Mesenchymal stem cell (in vitro differentiated cells and primary cell): ENCODE data around the gene LRRK2.
A peak's percentile ranks its signal among the peaks of the same experiment; 100 is the strongest.

Experiments used
- DNase-seq: peaks from one replicate; pipeline ENCODE4 v3.0.0-alpha.2; 2013
- H2AFZ ChIP-seq: one replicate; pipeline ENCODE4 v1.6.1; 2013; ENCODE audit warnings: low read depth, mild to moderate bottlenecking, control low read depth, inconsistent platforms, low read length, moderate library complexity
- H2AK5ac ChIP-seq: 2 replicates; pipeline ENCODE4 v1.6.1; 2013; ENCODE audit warnings: low read length, moderate library complexity, mild to moderate bottlenecking, inconsistent platforms; ENCODE audit not compliant: severe bottlenecking
- H2BK120ac ChIP-seq: one replicate; pipeline ENCODE4 v1.6.1; 2013; ENCODE audit warnings: low read depth, mild to moderate bottlenecking, inconsistent platforms, low read length, moderate library complexity
- H2BK12ac ChIP-seq, 2 experiments: one replicate each; pipeline ENCODE4 v1.6.1; 2013; ENCODE audit warnings: inconsistent platforms in 2 of 2, low read length in 2 of 2, mild to moderate bottlenecking in 2 of 2, moderate library complexity in 2 of 2, control low read depth in 1 of 2
- H2BK15ac ChIP-seq: one replicate; pipeline ENCODE4 v1.6.1; 2013; ENCODE audit warnings: mild to moderate bottlenecking, low read depth, inconsistent platforms; ENCODE audit not compliant: poor library complexity, severe bottlenecking
- H2BK5ac ChIP-seq: 2 replicates; pipeline ENCODE4 v1.6.1; 2013; ENCODE audit warnings: low read depth, mild to moderate bottlenecking, low read length, control low read depth, inconsistent platforms; ENCODE audit not compliant: poor library complexity, severe bottlenecking
- H3K14ac ChIP-seq, 2 experiments: one replicate each; pipeline ENCODE4 v1.6.1; 2013; ENCODE audit warnings: inconsistent platforms in 2 of 2, low read length in 2 of 2, control low read depth in 1 of 2, mild to moderate bottlenecking in 1 of 2, moderate library complexity in 1 of 2
- H3K18ac ChIP-seq, 2 experiments: one replicate each; pipeline ENCODE4 v1.6.1; 2013; ENCODE audit warnings: inconsistent platforms in 2 of 2, low read length in 2 of 2, control low read depth in 1 of 2, low read depth in 1 of 2, mild to moderate bottlenecking in 1 of 2
- H3K23ac ChIP-seq, 2 experiments: one replicate each; pipeline ENCODE4 v1.6.1; 2013; ENCODE audit warnings: inconsistent platforms in 2 of 2, low read length in 2 of 2, mild to moderate bottlenecking in 2 of 2, moderate library complexity in 2 of 2, control low read depth in 1 of 2
- H3K27ac ChIP-seq: 2 replicates; pipeline ENCODE4 v1.5.1; 2013; ENCODE audit warnings: mild to moderate bottlenecking, moderate library complexity, low read length, control low read depth, inconsistent platforms; ENCODE audit not compliant: poor library complexity, severe bottlenecking
- H3K27me3 ChIP-seq, 2 experiments: 2 replicates each; pipeline versions ENCODE4 v1.6.1 to v1.7.0; 2013; ENCODE audit warnings: low read length in 2 of 2, mild to moderate bottlenecking in 2 of 2, moderate library complexity in 2 of 2, control low read depth in 1 of 2, inconsistent platforms in 1 of 2; ENCODE audit not compliant: control insufficient read depth in 1 of 2, insufficient read depth in 1 of 2
- H3K36me3 ChIP-seq, 2 experiments: 2 replicates each; pipeline versions ENCODE4 v1.6.1 to v1.7.0; 2013; ENCODE audit warnings: low read length in 2 of 2, control low read depth in 1 of 2, inconsistent platforms in 1 of 2, low read depth in 1 of 2, mild to moderate bottlenecking in 1 of 2; ENCODE audit not compliant: insufficient read depth in 2 of 2, control insufficient read depth in 1 of 2
- H3K4ac ChIP-seq, 2 experiments: one replicate each; pipeline ENCODE4 v1.6.1; 2013; ENCODE audit warnings: inconsistent platforms in 2 of 2, low read length in 2 of 2, mild to moderate bottlenecking in 2 of 2, moderate library complexity in 2 of 2, control low read depth in 1 of 2, low read depth in 1 of 2
- H3K4me1 ChIP-seq: 2 replicates; pipeline ENCODE4 v1.6.1; 2013; ENCODE audit warnings: low read depth, low read length, control low read depth; ENCODE audit not compliant: control insufficient read depth, insufficient read depth
- H3K4me2 ChIP-seq: 2 replicates; pipeline ENCODE4 v1.6.1; 2013; ENCODE audit warnings: low read length, mild to moderate bottlenecking, inconsistent platforms; ENCODE audit not compliant: poor library complexity, severe bottlenecking
- H3K4me3 ChIP-seq, 2 experiments: 2 replicates each; pipeline versions ENCODE4 v1.5.1 to v1.7.0; 2013; ENCODE audit warnings: low read length in 2 of 2, mild to moderate bottlenecking in 2 of 2, control low read depth in 1 of 2, low read depth in 1 of 2; ENCODE audit not compliant: insufficient read depth in 1 of 2
- H3K79me1 ChIP-seq: replicated peaks from 2 replicates; pipeline ENCODE4 v1.6.1; 2013; ENCODE audit warnings: mild to moderate bottlenecking, control low read depth, low read length, inconsistent platforms; ENCODE audit not compliant: poor library complexity, severe bottlenecking
- H3K9ac ChIP-seq: 2 replicates; pipeline ENCODE4 v1.7.0; 2013; ENCODE audit warnings: mild to moderate bottlenecking, low read length, moderate library complexity
- H3K9me3 ChIP-seq: 2 replicates; pipeline ENCODE4 v1.7.0; 2013; ENCODE audit warnings: mild to moderate bottlenecking, low read length; ENCODE audit not compliant: control insufficient read depth
- H4K8ac ChIP-seq: one replicate; pipeline ENCODE4 v1.6.1; 2013; ENCODE audit warnings: inconsistent platforms, mild to moderate bottlenecking, low read length, moderate library complexity
- H4K91ac ChIP-seq: one replicate; pipeline ENCODE4 v1.6.1; 2013; ENCODE audit warnings: mild to moderate bottlenecking, low read length, inconsistent platforms
- WGBS: methylation state at CpG from one replicate; pipeline ENCODE4 v1.1.7; 2013; ENCODE audit warnings: mixed read lengths; 5-methylcytosine and 5-hydroxymethylcytosine counted together

LRRK2 gene

GRCh38 chr12:40325349-40325960 lies 100.7 kb downstream of the LRRK2 start:
- H2AFZ ChIP-seq, result no peak overlapping the region
- no peak overlapping the region for H2AK5ac ChIP-seq
- H2BK12ac ChIP-seq, result no peak overlapping the region
- no peaks in the 10 kb centered on the region for H3K27me3 ChIP-seq
- WGBS, result 69% methylated on average over 4 of the region's 5 CpGs
- H3K9ac ChIP-seq, result no peak overlapping the region
- H4K91ac ChIP-seq, result no peak overlapping the region
- H3K14ac ChIP-seq, result no peak overlapping the region
- no peak overlapping the region for H3K4ac ChIP-seq
- H3K4me2 ChIP-seq, result no peak overlapping the region
- H2BK120ac ChIP-seq, result no peak overlapping the region
- DNase-seq, result peak; percentile 14
- H3K18ac ChIP-seq, result no peak overlapping the region
- no peaks in the 10 kb centered on the region for H3K4me1 ChIP-seq
- peaks cover 0 to 16% of the 10 kb centered on the region in 2 experiments for H3K36me3 ChIP-seq
- H3K9me3 ChIP-seq, result peaks cover 21% of the 10 kb centered on the region
- no peak overlapping the region for H3K4me3 ChIP-seq
- H2BK15ac ChIP-seq, result no peak overlapping the region
- H3K27ac ChIP-seq, result no peak overlapping the region
- H4K8ac ChIP-seq, result no peak overlapping the region
- no peak overlapping the region for H3K23ac ChIP-seq
- H3K79me1 ChIP-seq, result no peaks in the 10 kb centered on the region
- H2BK5ac ChIP-seq, result no peak overlapping the region

GRCh38 chr12:40327535-40327934 lies 102.7 kb downstream of the LRRK2 start:
- no peak overlapping the region for H2BK12ac ChIP-seq
- no peak overlapping the region for H2BK120ac ChIP-seq
- no peak overlapping the region for H3K4ac ChIP-seq
- no peak overlapping the region for H3K23ac ChIP-seq
- no peak overlapping the region for H2BK15ac ChIP-seq
- H3K27ac ChIP-seq, result no peak overlapping the region
- no peak overlapping the region for H3K4me3 ChIP-seq
- no peak overlapping the region for H3K4me2 ChIP-seq
- H3K14ac ChIP-seq, result no peak overlapping the region
- no peaks in the 10 kb centered on the region for H3K27me3 ChIP-seq
- H2AFZ ChIP-seq, result no peak overlapping the region
- no peaks in the 10 kb centered on the region for H3K79me1 ChIP-seq
- peaks cover 38% of the 10 kb centered on the region for H3K9me3 ChIP-seq
- no peak overlapping the region for H4K91ac ChIP-seq
- no peaks in the 10 kb centered on the region for H3K4me1 ChIP-seq
- peaks cover 0 to 28% of the 10 kb centered on the region in 2 experiments for H3K36me3 ChIP-seq
- no peak overlapping the region for H4K8ac ChIP-seq
- no peak overlapping the region for H2AK5ac ChIP-seq
- 98% methylated on average over 2 of the region's 3 CpGs for WGBS
- DNase-seq, result no peak
- no peak overlapping the region for H3K18ac ChIP-seq
- no peak overlapping the region for H3K9ac ChIP-seq
- no peak overlapping the region for H2BK5ac ChIP-seq

- Histone ChIP-seq H4K8ac (no peak overlapping the region), H3K4me2 (no peak overlapping the region), H2BK12ac (no peak overlapping the region), H2BK120ac (no peak overlapping the region), H3K4ac (no peak overlapping the region), H3K27me3 (no peaks in the 10 kb centered on the region), H3K9ac (no peak overlapping the region), H2BK5ac (no peak overlapping the region), H3K9me3 (peaks cover 38% of the 10 kb centered on the region), H3K23ac (no peak overlapping the region), H3K36me3 (peaks cover 0 to 33% of the 10 kb centered on the region in 2 experiments), H3K4me1 (no peaks in the 10 kb centered on the region), H3K4me3 (no peak overlapping the region), H3K79me1 (no peaks in the 10 kb centered on the region), H3K14ac (no peak overlapping the region), H3K18ac (no peak overlapping the region), H2AFZ (no peak overlapping the region), H2BK15ac (no peak overlapping the region), H2AK5ac (no peak overlapping the region), H3K27ac (no peak overlapping the region), H4K91ac (no peak overlapping the region)
- WGBS, result no CpG with 5 or more reads among the region's 1 CpG
- DNase-seq, result no peak
Observed at GRCh38 chr12:40330180-40330579, 105.4 kb downstream of the LRRK2 start.

GRCh38 chr12:40331886-40332285 lies 107.1 kb downstream of the LRRK2 start:
- H4K91ac ChIP-seq, result no peak overlapping the region
- no peak overlapping the region for H3K14ac ChIP-seq
- no peak overlapping the region for H2BK12ac ChIP-seq
- H3K27ac ChIP-seq, result no peak overlapping the region
- no peak overlapping the region for H3K23ac ChIP-seq
- no peak overlapping the region for H2AFZ ChIP-seq
- WGBS, result 80% methylated on average over 1 of the region's 1 CpG
- H3K79me1 ChIP-seq, result no peaks in the 10 kb centered on the region
- H3K4ac ChIP-seq, result no peak overlapping the region
- H3K4me1 ChIP-seq, result no peaks in the 10 kb centered on the region
- peak; percentile 6 for DNase-seq
- H3K4me3 ChIP-seq, result no peak overlapping the region
- H3K18ac ChIP-seq, result no peak overlapping the region
- no peak overlapping the region for H2AK5ac ChIP-seq
- no peak overlapping the region for H2BK5ac ChIP-seq
- no peaks in the 10 kb centered on the region for H3K27me3 ChIP-seq
- H2BK120ac ChIP-seq, result no peak overlapping the region
- peaks cover 0 to 35% of the 10 kb centered on the region in 2 experiments for H3K36me3 ChIP-seq
- H4K8ac ChIP-seq, result no peak overlapping the region
- no peak overlapping the region for H3K9ac ChIP-seq
- H3K9me3 ChIP-seq, result peaks cover 38% of the 10 kb centered on the region
- H2BK15ac ChIP-seq, result no peak overlapping the region
- no peak overlapping the region for H3K4me2 ChIP-seq
